ENCODE results near the gene UCK2. TPM values are rescaled to one million over a fixed set of nuclear protein-coding genes. Genes with fewer than 3 reads are reported as not detected.

The UCK2 gene
- total RNA-seq, 2 experiments from 2014 or later, result 69.4 to 81.5 TPM

- Mint-ChIP-seq H3K27ac (no peak overlapping the region), H3K9me3 (ENCODE audit: low read depth) (no peaks in the 10 kb centered on the region), H3K27me3 (peaks cover 13% of the 10 kb centered on the region), H3K4me3 (no peak overlapping the region), H3K4me1 (no peaks in the 10 kb centered on the region), H3K36me3 (ENCODE audit: low read depth) (no peaks in the 10 kb centered on the region)
- ChIA-PET POLR2A (no interaction called here), CTCF (interaction anchor here (0.6 to 1.1 kb wide), 2 partner anchors 21 to 107 kb away, joined by 3 read pairs; no protein-coding TSS in a partner anchor)
- DNase-seq (no peak), ATAC-seq (no peak)
- intact Hi-C loops (cut with DNase I, micrococcal nuclease), result no loop called here
These were observed 120.5 kb downstream of the UCK2 start for GRCh38 chr1:165947797-165948455.

DNA sequence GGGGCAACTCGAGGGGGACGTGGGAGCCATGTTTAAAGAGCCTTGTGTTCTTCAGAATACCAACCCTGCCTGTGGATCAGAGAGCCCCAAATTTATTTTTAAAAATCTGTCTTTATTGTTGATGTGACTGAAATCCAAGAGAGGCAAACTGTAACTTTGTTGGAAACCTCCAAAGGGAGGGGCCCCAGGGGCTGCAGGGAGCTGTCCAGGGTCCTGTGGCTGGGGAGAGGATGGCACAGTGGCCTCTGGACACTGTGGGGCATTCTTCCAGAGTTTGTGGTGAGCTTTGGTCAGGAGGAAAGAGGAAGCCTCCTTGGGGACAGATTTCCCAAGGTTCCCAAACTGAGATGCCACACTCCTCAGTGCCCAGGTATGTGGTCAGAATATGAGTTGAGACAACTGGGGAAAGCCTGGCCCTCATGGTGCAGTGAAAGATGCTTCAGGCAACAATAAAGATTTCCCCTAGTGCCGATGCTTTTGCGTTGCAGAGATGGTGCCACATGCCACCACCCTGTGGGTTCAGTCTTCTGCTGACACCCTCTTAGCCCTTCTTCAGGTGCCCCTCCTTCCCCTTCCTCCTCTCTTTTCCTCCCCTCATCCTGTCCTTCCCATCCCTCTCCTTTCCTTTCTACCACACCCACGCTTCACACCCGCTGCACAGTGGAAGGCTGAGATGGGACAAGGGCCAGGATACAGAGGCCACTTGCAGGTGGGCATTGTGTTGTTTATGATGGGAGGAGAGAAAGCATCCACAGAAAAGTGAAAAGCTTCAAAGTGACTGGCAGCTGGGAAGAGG is 122.1 kb downstream of the UCK2 start:
- CTCF ChIA-PET, result no interaction called here
- Mint-ChIP-seq H3K4me3 (no peak overlapping the region), H3K4me1 (no peaks in the 10 kb centered on the region), H3K36me3 (ENCODE audit: low read depth) (no peaks in the 10 kb centered on the region), H3K27me3 (peaks cover 10% of the 10 kb centered on the region), H3K9me3 (ENCODE audit: low read depth) (no peaks in the 10 kb centered on the region), H3K27ac (no peak overlapping the region)
- POLR2A ChIA-PET, result no interaction called here
- DNase-seq, result peak; percentile 21
- no peak for ATAC-seq
- intact Hi-C loops (cut with DNase I, micrococcal nuclease), result no loop called here

- no peak for ATAC-seq
- ChIA-PET POLR2A (no interaction called here), CTCF (no interaction called here)
- Mint-ChIP-seq H3K4me1 (no peaks in the 10 kb centered on the region), H3K36me3 (ENCODE audit: low read depth) (no peaks in the 10 kb centered on the region), H3K27me3 (peaks cover 2% of the 10 kb centered on the region), H3K9me3 (ENCODE audit: low read depth) (no peaks in the 10 kb centered on the region), H3K27ac (no peak overlapping the region), H3K4me3 (no peak overlapping the region)
- intact Hi-C loops (cut with DNase I, micrococcal nuclease), result no loop called here
- DNase-seq, result no peak
These were observed 127.5 kb downstream of the UCK2 start for GRCh38 chr1:165954940-165955339.

DNA sequence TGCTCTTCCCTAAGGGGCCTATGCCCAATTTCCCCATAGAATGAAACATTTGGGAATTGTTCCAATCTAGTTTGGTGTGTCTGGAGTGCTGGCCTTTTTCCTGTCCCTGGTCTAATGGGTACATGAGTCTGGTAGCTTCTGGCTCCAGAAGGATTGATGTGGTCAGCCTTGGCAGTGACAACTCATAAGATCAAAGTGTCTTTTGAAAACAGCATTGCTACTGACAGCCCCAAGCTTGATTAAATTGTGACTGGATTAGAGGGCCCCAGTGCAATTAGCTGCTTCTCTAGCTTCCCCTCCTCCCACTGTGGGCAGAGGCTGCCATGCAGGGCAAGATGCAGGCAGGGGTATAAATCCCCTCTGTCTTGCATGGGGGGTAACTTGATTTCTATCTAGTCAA is 130.9 kb downstream of the UCK2 start:
- Mint-ChIP-seq H3K27me3 (peaks cover 3% of the 10 kb centered on the region), H3K9me3 (ENCODE audit: low read depth) (no peaks in the 10 kb centered on the region), H3K4me3 (no peak overlapping the region), H3K27ac (no peak overlapping the region), H3K36me3 (ENCODE audit: low read depth) (no peaks in the 10 kb centered on the region), H3K4me1 (no peaks in the 10 kb centered on the region)
- CTCF ChIA-PET, result no interaction called here
- intact Hi-C loops (cut with DNase I, micrococcal nuclease), result no loop called here
- ATAC-seq (no peak), DNase-seq (no peak)
- POLR2A ChIA-PET, result no interaction called here

DNA sequence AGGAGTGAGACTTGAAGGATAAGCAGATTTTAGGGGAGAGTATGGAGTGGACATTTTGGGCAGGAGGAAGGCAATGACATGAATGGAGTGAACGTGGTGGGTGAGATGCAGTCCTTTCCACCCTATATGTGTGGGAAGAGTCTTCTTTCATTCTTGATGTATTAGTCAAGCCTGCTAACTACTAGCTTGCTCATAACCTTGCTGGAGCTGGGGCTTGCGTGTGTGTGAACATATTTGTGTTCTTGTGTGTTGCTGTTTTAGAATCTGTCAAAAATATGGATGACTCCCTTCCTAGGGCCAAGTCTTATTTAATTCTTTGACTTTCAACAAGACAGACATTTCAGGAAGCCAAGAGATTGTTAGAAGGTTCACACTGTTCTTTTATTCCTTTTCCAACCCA is 132.7 kb downstream of the UCK2 start:
- ChIA-PET POLR2A (no interaction called here), CTCF (interaction anchor here (1.1 kb wide), 1 partner anchor 30 kb away, joined by 3 read pairs; no protein-coding TSS in a partner anchor)
- Mint-ChIP-seq H3K36me3 (ENCODE audit: low read depth) (no peaks in the 10 kb centered on the region), H3K4me1 (no peaks in the 10 kb centered on the region), H3K9me3 (ENCODE audit: low read depth) (no peaks in the 10 kb centered on the region), H3K27ac (no peak overlapping the region), H3K4me3 (no peak overlapping the region), H3K27me3 (peaks cover 6% of the 10 kb centered on the region)
- ATAC-seq, result no peak
- no peak for DNase-seq
- intact Hi-C loops (cut with DNase I, micrococcal nuclease), result no loop called here

DNA sequence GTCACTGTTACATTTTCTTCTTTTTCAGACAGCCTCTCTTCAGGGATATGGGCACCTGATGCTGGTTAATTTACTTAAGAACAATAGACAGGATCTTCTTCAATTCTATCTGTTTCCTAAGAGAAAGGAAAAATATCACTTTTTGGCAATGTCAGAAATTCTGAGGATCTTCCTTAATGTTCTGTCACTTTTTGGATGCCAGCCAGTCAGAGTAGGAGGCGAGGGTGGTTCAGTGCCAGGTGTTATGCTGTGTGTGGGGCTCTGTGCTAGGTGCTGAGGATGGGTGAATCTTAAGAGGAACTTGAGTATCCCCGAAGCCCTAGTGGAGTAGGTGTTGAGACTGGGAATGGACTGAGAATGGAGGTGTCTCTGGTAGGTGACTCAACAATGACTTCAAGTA is 133.5 kb downstream of the UCK2 start:
- Mint-ChIP-seq H3K27me3 (peaks cover 9% of the 10 kb centered on the region), H3K36me3 (ENCODE audit: low read depth) (no peaks in the 10 kb centered on the region), H3K4me1 (no peaks in the 10 kb centered on the region), H3K9me3 (ENCODE audit: low read depth) (no peaks in the 10 kb centered on the region), H3K27ac (no peak overlapping the region), H3K4me3 (no peak overlapping the region)
- ATAC-seq, result no peak
- POLR2A ChIA-PET, result no interaction called here
- CTCF ChIA-PET, result no interaction called here
- DNase-seq, result no peak
- intact Hi-C loops (cut with DNase I, micrococcal nuclease), result no loop called here

Other genes starting within 250 kb of the UCK2 start
- 10 to 100 TPM; 49.1 to 52.1 TPM for gene MGST3, start 196.4 kb upstream of the UCK2 start, total RNA-seq
- gene ALDH9A1, start 129.1 kb upstream of the UCK2 start, total RNA-seq, result 10 to 100 TPM; 29.0 to 37.6 TPM
- 10 to 100 TPM; 57.7 to 70.5 TPM for gene TMCO1, start 58.7 kb upstream of the UCK2 start, total RNA-seq

All from activated CD4-positive, alpha-beta T cell treated with anti-CD3 and anti-CD28 coated beads for 36 hours (primary cell).